ENCODE measurements around the gene SOS2. TPM values are rescaled to one million over a fixed set of nuclear protein-coding genes. Genes with fewer than 3 reads are reported as not detected.

SOS2 gene
- polyA plus RNA-seq, 1 donor (not counting 4 experiments of a cell fraction or from before 2014, with no cell fraction given), result 13.0 TPM

GRCh38 chr14:50212726-50213125 lies 18.7 kb downstream of the SOS2 start:
- no peaks in the 10 kb centered on the region for H4K20me1 ChIP-seq (ENCODE audit: control insufficient read depth, extremely low read depth, insufficient read depth, low read length)
- no peaks in the 10 kb centered on the region for H3K9me1 ChIP-seq (ENCODE audit: control insufficient read depth, extremely low read depth, insufficient read depth, low read length)
- H3K36me3 ChIP-seq (ENCODE audit: control insufficient read depth in 2 of 2, extremely low read depth in 1 of 2, insufficient read depth in 2 of 2, low read length in 2 of 2), result no peaks in the 10 kb centered on the region
- H3K79me2 ChIP-seq (ENCODE audit: control insufficient read depth, insufficient read depth, low read length), result peaks cover 39% of the 10 kb centered on the region
- H3K27me3 ChIP-seq (ENCODE audit: control insufficient read depth, extremely low read depth, insufficient read depth, low read length), result no peaks in the 10 kb centered on the region
- H3K4me3 ChIP-seq (ENCODE audit: control insufficient read depth in 2 of 3, extremely low read depth in 1 of 3, insufficient read depth in 2 of 3, low read depth in 1 of 3, low read length in 3 of 3), result no peak overlapping the region
- no peak for TF ChIP-seq EZH2 (IDR thresholded peaks at IDR 0.05; ENCODE audit: low read length)
- TF ChIP-seq, protein P1, sequence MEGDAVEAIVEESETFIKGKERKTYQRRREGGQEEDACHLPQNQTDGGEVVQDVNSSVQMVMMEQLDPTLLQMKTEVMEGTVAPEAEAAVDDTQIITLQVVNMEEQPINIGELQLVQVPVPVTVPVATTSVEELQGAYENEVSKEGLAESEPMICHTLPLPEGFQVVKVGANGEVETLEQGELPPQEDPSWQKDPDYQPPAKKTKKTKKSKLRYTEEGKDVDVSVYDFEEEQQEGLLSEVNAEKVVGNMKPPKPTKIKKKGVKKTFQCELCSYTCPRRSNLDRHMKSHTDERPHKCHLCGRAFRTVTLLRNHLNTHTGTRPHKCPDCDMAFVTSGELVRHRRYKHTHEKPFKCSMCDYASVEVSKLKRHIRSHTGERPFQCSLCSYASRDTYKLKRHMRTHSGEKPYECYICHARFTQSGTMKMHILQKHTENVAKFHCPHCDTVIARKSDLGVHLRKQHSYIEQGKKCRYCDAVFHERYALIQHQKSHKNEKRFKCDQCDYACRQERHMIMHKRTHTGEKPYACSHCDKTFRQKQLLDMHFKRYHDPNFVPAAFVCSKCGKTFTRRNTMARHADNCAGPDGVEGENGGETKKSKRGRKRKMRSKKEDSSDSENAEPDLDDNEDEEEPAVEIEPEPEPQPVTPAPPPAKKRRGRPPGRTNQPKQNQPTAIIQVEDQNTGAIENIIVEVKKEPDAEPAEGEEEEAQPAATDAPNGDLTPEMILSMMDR (optimal IDR thresholded peaks at IDR 0.05 in 1 of 3, IDR thresholded peaks at IDR 0.05 in 1 of 3, conservative IDR thresholded peaks at IDR 0.05 in 1 of 3; ENCODE audit: extremely low read depth in 1 of 3, insufficient read depth in 2 of 3, low read length in 3 of 3), result no peak
- no peak overlapping the region for H2AFZ ChIP-seq (ENCODE audit: control insufficient read depth, low read length)
- no peaks in the 10 kb centered on the region for H3K9me3 ChIP-seq (ENCODE audit: control insufficient read depth, low read depth, low read length)
- FAIRE-seq (no peak), DNase-seq (ENCODE audit: low read depth, low spot score) (no peak)
- dilution Hi-C loops (cut with MboI; ENCODE audit: extremely low pct_ligation_motif_present, low sequenced_read_pairs), result no loop called here
- no peak overlapping the region for H3K9ac ChIP-seq (ENCODE audit: control insufficient read depth, extremely low read depth, insufficient read depth, low read length)
- peaks cover 3% of the 10 kb centered on the region for H3K4me1 ChIP-seq (ENCODE audit: control insufficient read depth, extremely low read depth, insufficient read depth, low read length)
- no peak overlapping the region for H3K4me2 ChIP-seq (ENCODE audit: control insufficient read depth, extremely low read depth, insufficient read depth, low read depth, low read length)
- H3K27ac ChIP-seq (ENCODE audit: control insufficient read depth, insufficient read depth, low read length), result no peak overlapping the region

GRCh38 chr14:50210074-50210473 lies 21.3 kb downstream of the SOS2 start:
- H3K36me3 ChIP-seq (ENCODE audit: control insufficient read depth in 2 of 2, extremely low read depth in 1 of 2, insufficient read depth in 2 of 2, low read length in 2 of 2), result no peaks in the 10 kb centered on the region
- H3K79me2 ChIP-seq (ENCODE audit: control insufficient read depth, insufficient read depth, low read length), result peaks cover 32% of the 10 kb centered on the region
- no peak overlapping the region for H3K4me2 ChIP-seq (ENCODE audit: control insufficient read depth, extremely low read depth, insufficient read depth, low read depth, low read length)
- dilution Hi-C loops (cut with MboI; ENCODE audit: extremely low pct_ligation_motif_present, low sequenced_read_pairs), result no loop called here
- no peaks in the 10 kb centered on the region for H3K9me1 ChIP-seq (ENCODE audit: control insufficient read depth, extremely low read depth, insufficient read depth, low read length)
- H2AFZ ChIP-seq (ENCODE audit: control insufficient read depth, low read length), result no peak overlapping the region
- FAIRE-seq, result no peak
- no peak overlapping the region for H3K9ac ChIP-seq (ENCODE audit: control insufficient read depth, extremely low read depth, insufficient read depth, low read length)
- TF ChIP-seq, protein P1 (optimal IDR thresholded peaks at IDR 0.05 in 1 of 3, IDR thresholded peaks at IDR 0.05 in 1 of 3, conservative IDR thresholded peaks at IDR 0.05 in 1 of 3; ENCODE audit: extremely low read depth in 1 of 3, insufficient read depth in 2 of 3, low read length in 3 of 3), result no peak
- TF ChIP-seq EZH2 (IDR thresholded peaks at IDR 0.05; ENCODE audit: low read length), result no peak
- H3K4me1 ChIP-seq (ENCODE audit: control insufficient read depth, extremely low read depth, insufficient read depth, low read length), result no peaks in the 10 kb centered on the region
- no peaks in the 10 kb centered on the region for H3K27me3 ChIP-seq (ENCODE audit: control insufficient read depth, extremely low read depth, insufficient read depth, low read length)
- no peaks in the 10 kb centered on the region for H4K20me1 ChIP-seq (ENCODE audit: control insufficient read depth, extremely low read depth, insufficient read depth, low read length)
- H3K4me3 ChIP-seq (ENCODE audit: control insufficient read depth in 2 of 3, extremely low read depth in 1 of 3, insufficient read depth in 2 of 3, low read depth in 1 of 3, low read length in 3 of 3), result no peak overlapping the region
- H3K9me3 ChIP-seq (ENCODE audit: control insufficient read depth, low read depth, low read length), result no peaks in the 10 kb centered on the region
- DNase-seq (ENCODE audit: low read depth, low spot score), result no peak
- H3K27ac ChIP-seq (ENCODE audit: control insufficient read depth, insufficient read depth, low read length), result no peak overlapping the region

Data from keratinocyte (primary cell).